Measurements from ENCODE around the gene SLC11A2.

GRCh38 chr12:51065530-51065929, 39.3 kb upstream of the SLC11A2 start:
- TF ChIP-seq CTCF (IDR thresholded peaks at IDR 0.05; ENCODE audit: insufficient read depth, low read depth, low read length): no peak
- no peak for TF ChIP-seq EZH2 (IDR thresholded peaks at IDR 0.05; ENCODE audit: insufficient read depth, low read length)

Data from astrocyte (in vitro differentiated cells and primary cell).